ENCODE data around the gene RPS6KA1.

- TF ChIP-seq ZBTB1 (CRISPR knock-in tag; IDR thresholded peaks at IDR 0.05; ENCODE audit: borderline replicate concordance) (no peak), ZNF788 (CRISPR knock-in tag; IDR thresholded peaks at IDR 0.05; ENCODE audit: borderline replicate concordance) (no peak), MTF1 (CRISPR knock-in tag; IDR thresholded peaks at IDR 0.05) (no peak), UBTF (CRISPR knock-in tag; IDR thresholded peaks at IDR 0.05) (no peak)
Observed at GRCh38 chr1:26529655-26530409, at the start of gene RPS6KA1.
